Right atrium auricular region (tissue), 2 donors: Measurements from ENCODE around the gene MYO16. TPM values are rescaled to one million over a fixed set of nuclear protein-coding genes. Genes with fewer than 3 reads are reported as not detected.
"Not testable (repeated sequence)": the region's sequence is repeated elsewhere in the genome, so short reads cannot be mapped to it uniquely, and the experiment has no call there.

Experiments
- DNase-seq: peaks from one replicate; pipeline ENCODE4 v3.0.0-alpha.2; 2019; ENCODE audit warnings: low spot score
- H3K27ac ChIP-seq, 2 donors: fragments of 200-600 bp; sonication (generic); 1 replicate in 1 of 2; 2 replicates in 1 of 2; pipeline ENCODE4 v1.5.1; 2016 to 2019
- H3K27me3 ChIP-seq, 2 donors: fragments of 200-600 bp; sonication (generic); one replicate each; pipeline versions ENCODE4 v1.5.1 to v1.6.0; 2017 to 2019
- H3K36me3 ChIP-seq: fragments of 200-600 bp; sonication (generic); one replicate; pipeline ENCODE4 v1.5.1; 2016
- H3K4me1 ChIP-seq, 2 donors: fragments of 200-600 bp; sonication (generic); one replicate each; pipeline versions ENCODE4 v1.5.1 to v1.6.0; 2017 to 2019
- H3K4me3 ChIP-seq, 2 donors: fragments of 200-600 bp; sonication (generic); 1 replicate in 1 of 2; 2 replicates in 1 of 2; pipeline ENCODE4 v1.5.1; 2017 to 2019; ENCODE audit warnings: mild to moderate bottlenecking in 1 of 2, moderate library complexity in 1 of 2
- H3K9me3 ChIP-seq, 2 donors: fragments of 200-600 bp; sonication (generic); one replicate each; pipeline ENCODE4 v1.5.1; 2019
- total RNA-seq, 2 donors: library from RNA; depleted of rRNA; stranded (reverse); fragments of >200 nt; gene quantifications; one replicate each; pipeline ENCODE4 v1.1.0, GENCODE V29; 2016
- TF ChIP-seq, protein P1 (sequence below), 2 donors: fragments of 200-600 bp; sonication (generic); IDR thresholded peaks; one replicate each; pipeline ENCODE4 v1.5.1; 2019; ENCODE audit warnings: antibody characterized with exemption in 2 of 2

The MYO16 gene
- total RNA-seq, 2 donors from 2014 or later, result 1.1 to 1.8 TPM

DNA sequence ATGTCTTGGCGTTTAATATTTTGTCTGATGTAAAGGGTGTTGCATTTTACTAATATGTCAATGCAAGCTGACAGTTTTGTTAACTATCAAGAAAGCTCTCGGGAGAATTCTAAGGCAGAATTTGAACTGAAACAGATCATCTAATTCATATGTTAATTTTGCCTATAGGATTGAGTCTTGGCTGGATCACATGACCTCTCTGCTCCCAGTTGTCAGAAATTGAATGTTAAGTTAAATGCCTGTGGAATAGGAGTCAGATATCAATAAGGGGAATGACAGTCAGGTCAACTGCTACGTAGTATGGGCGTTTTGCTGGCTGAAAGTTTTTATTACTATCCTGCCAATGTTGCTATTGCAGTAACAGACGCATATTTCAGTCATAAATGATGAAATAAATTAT, 358.5 kb downstream of the MYO16 start:
- DNase-seq, result no peak
- H3K4me3 ChIP-seq, result no peak overlapping the region
- H3K27ac ChIP-seq, result no peak overlapping the region
- H3K27me3 ChIP-seq, result no peaks in the 10 kb centered on the region
- TF ChIP-seq, protein P1, sequence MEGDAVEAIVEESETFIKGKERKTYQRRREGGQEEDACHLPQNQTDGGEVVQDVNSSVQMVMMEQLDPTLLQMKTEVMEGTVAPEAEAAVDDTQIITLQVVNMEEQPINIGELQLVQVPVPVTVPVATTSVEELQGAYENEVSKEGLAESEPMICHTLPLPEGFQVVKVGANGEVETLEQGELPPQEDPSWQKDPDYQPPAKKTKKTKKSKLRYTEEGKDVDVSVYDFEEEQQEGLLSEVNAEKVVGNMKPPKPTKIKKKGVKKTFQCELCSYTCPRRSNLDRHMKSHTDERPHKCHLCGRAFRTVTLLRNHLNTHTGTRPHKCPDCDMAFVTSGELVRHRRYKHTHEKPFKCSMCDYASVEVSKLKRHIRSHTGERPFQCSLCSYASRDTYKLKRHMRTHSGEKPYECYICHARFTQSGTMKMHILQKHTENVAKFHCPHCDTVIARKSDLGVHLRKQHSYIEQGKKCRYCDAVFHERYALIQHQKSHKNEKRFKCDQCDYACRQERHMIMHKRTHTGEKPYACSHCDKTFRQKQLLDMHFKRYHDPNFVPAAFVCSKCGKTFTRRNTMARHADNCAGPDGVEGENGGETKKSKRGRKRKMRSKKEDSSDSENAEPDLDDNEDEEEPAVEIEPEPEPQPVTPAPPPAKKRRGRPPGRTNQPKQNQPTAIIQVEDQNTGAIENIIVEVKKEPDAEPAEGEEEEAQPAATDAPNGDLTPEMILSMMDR (IDR thresholded peaks at IDR 0.05), result no peak
- no peaks in the 10 kb centered on the region for H3K36me3 ChIP-seq
- no peaks in the 10 kb centered on the region for H3K9me3 ChIP-seq
- H3K4me1 ChIP-seq, result no peaks in the 10 kb centered on the region

DNA sequence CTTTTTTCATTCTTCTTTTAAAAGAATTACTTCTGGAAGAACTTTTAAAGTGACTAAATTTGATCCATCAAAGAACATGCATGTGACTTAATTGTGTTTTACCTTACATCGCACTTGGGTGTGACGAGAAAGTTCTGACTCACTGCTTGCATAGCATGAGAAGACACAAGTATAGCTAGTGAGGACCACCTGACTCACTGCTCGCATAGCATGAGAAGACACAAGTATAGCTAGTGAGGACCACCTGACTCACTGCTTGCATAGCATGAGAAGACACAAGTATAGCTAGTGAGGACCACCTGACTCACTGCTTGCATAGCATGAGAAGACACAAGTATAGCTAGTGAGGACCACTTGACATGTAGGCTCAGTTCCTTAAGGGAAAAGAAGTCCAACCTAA, 362.0 kb downstream of the MYO16 start:
- DNase-seq, H3K9me3 ChIP-seq, H3K4me1 ChIP-seq, H3K36me3 ChIP-seq, H3K27me3 ChIP-seq, H3K27ac ChIP-seq, H3K4me3 ChIP-seq: not testable (repeated sequence)

DNA sequence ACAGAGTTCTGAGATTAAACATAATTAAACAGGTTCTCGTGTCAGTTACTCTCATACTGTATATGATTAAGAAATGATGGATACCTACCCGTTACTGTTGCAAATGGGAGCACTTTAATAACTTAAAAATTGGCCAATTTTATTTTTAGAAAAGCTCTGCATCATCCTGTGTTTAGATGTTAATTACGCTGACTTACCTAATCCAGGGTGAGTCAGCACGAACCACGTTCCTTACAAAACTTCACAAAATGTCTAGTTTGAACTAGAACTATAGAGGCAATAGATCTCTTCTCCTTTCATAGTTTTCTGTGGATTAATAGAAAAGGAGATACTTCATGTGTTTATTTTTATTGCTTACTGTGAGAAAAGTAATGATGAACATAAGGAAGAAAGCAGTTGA, 363.9 kb downstream of the MYO16 start:
- Histone ChIP-seq H3K9me3 (no peaks in the 10 kb centered on the region), H3K27me3 (no peaks in the 10 kb centered on the region), H3K4me1 (no peaks in the 10 kb centered on the region), H3K4me3 (no peak overlapping the region), H3K36me3 (no peaks in the 10 kb centered on the region), H3K27ac (no peak overlapping the region)
- no peak for DNase-seq
- TF ChIP-seq, protein P1 (IDR thresholded peaks at IDR 0.05), result no peak

DNA sequence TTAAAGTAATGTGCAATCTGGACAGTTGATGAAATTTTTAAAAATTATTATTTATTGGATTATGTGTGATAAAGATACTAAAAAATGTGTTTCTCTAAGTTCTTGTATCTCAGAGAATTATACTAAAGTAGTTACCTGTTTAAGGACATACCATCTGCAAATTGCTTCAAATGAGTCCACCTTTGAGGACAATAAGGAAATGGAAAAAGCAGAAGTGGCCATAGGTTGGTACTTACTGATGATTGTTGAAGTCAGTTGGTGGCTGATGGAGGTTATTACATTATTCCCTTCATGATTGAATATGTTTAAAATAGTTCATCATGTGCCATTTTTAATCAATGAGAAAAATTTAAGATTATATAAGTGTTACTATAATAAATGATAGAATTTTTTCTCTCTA, 367.0 kb downstream of the MYO16 start:
- no peak for DNase-seq
- Histone ChIP-seq H3K36me3 (no peaks in the 10 kb centered on the region), H3K4me1 (no peaks in the 10 kb centered on the region), H3K4me3 (no peak overlapping the region), H3K27me3 (no peaks in the 10 kb centered on the region), H3K9me3 (no peaks in the 10 kb centered on the region), H3K27ac (no peak overlapping the region)
- TF ChIP-seq, protein P1 (IDR thresholded peaks at IDR 0.05), result no peak

GRCh38 chr13:109000207-109000606, 370.8 kb downstream of the MYO16 start:
- Histone ChIP-seq H3K36me3 (no peaks in the 10 kb centered on the region), H3K4me1 (no peaks in the 10 kb centered on the region), H3K9me3 (no peaks in the 10 kb centered on the region), H3K27me3 (no peaks in the 10 kb centered on the region), H3K27ac (no peak overlapping the region), H3K4me3 (no peak overlapping the region)
- TF ChIP-seq, protein P1 (IDR thresholded peaks at IDR 0.05), result no peak
- DNase-seq, result no peak

DNA sequence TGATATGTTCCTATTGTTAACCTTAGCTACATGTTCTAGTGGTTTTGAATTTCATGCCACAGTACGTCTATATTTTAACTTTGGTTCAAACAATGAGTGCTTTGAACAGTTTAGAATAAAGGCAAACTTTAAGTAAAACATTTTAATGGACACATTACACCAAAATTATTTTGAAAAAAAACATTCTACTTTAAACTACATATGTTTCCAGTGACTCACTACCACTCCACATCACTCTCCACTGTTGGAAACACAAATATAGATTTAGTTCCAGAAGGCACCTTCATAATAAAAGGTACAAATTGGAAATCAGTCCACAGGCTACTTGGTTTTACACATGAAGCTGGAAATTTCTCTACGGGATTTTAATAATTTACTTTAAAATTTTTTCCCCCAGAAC, 373.5 kb downstream of the MYO16 start:
- Histone ChIP-seq H3K9me3 (no peaks in the 10 kb centered on the region), H3K4me3 (no peak overlapping the region), H3K27ac (no peak overlapping the region), H3K4me1 (no peaks in the 10 kb centered on the region), H3K27me3 (no peaks in the 10 kb centered on the region), H3K36me3 (no peaks in the 10 kb centered on the region)
- no peak for DNase-seq
- TF ChIP-seq, protein P1 (IDR thresholded peaks at IDR 0.05), result no peak
